ENCODE data around the gene DNAJC7.
"Not testable (repeated sequence)": the region's sequence is repeated elsewhere in the genome, so short reads cannot be mapped to it uniquely, and the experiment has no call there.

The DNAJC7 gene

DNA sequence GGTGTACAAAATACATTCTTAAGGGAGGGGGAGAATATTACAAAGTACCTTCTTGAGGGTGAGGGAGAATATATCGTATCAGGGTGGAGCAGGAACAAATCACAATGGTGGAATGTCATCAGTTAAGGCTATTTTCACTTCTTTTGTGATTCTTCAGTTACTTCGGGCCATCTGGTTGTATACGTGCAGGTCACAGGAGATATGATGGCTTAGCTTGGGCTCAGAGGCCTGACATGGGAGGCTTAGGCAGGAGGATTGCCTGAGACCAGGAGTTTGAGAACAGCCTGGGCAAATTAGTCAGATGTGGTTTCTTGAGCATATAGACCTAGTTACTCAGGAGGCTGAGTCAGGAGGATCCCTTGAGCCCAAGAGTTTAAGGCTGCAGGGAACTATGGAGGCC is 73.7 kb downstream of the DNAJC7 start:
- no peak for DNase-seq

GRCh38 chr17:41942626-41943373 is 74.4 kb downstream of the DNAJC7 start:
- DNase-seq, result no peak

GRCh38 chr17:41941168-41941567 is 76.1 kb downstream of the DNAJC7 start:
- DNase-seq, result no peak

- DNase-seq, result no peak
These were observed 77.5 kb downstream of the DNAJC7 start for GRCh38 chr17:41939693-41940090.

- DNase-seq, result no peak
These were observed 78.1 kb downstream of the DNAJC7 start for GRCh38 chr17:41939044-41939692.

DNA sequence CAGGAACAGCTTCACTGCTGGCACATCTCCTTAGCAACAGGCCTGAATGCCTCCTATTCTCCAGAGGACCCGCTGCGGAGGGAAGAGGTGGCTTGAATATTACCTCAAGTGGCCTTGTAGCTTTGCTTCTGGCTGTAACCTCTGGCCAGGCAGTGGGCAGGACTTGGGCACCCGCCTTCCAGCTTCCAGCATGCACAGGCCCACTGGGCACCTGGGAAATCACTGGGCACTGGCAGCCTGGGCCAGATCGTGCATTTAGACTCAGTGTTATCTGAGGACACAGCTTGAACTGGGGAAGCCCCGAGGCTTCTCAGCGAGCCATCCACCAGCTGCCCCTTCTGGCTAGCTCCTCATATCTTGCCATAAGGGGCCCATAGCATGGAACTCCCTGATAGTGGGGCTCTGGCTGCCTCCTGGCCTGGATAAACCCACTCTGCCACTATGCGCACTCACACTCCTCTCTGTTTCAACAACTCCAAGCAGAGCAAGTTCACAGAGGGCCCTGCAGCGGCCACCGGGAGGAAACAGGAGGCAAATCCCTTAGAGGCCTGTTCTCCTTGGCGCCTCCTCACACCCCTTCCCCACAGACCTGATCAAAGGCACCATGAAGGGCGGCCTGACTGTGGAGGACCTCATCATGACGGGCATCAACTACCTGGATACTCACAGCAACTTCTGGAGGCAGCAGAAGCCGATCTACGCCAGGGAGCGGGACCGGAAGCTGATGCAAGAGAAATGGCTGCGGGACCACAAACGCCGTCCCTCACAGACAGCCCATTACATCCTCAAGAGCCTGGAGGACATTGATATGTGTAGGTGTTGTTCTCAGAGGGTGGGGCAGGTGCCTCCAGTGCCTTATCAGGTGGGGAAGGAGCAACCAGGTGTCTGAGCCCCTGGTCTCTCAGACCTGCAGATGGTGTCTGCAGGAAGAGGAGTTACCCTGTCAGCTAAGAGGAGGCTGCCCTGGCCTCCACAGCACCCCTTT is 79.0 kb downstream of the DNAJC7 start:
- no peak for DNase-seq

DNA sequence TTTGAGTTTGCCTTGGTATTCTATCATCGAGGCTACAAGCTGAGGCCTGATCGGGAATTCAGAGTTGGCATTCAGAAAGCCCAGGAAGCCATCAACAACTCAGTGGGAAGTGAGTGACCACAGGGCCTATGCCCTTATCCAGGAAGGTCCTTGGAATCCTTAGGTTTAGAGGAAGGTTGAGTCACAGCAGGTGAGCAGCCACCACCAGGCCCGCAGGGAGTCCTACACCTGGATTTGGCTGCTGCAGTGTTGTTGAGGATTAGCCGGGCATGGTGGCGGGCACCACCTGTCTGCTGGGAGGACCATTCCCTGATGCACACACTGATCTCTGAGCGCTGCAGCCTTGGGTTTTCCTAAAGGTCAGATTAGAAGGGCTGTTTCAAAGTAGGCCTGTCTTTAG is 81.6 kb downstream of the DNAJC7 start:
- DNase-seq, result no peak

DNA sequence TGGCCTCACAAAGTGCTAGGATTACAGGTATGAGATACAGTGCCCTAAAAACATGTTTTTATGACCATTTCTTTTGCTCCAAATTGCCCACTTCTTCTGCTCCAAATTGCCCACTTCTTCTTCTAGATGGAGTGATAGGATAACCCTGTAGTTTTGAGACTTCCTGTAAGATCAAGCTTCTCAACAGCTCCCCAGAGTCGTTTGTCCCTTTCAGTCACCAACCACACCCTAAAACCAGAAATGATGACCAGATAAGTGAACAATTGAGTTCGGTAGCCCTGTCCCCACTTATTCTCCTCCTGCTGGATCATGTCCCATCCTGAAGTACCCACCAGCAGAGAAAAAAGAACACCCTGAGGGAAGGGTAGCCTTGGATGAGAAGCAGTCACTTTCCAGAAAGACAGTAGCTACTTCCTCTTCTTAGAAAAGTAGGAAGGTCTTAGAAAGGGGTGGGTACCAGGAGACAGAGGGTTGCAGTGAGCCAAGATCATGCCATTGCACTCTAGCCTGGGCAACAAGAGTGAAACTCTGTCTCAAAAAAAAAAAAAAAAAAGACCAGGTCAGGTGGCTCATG is 84.3 kb downstream of the DNAJC7 start:
- no peak for DNase-seq

DNA sequence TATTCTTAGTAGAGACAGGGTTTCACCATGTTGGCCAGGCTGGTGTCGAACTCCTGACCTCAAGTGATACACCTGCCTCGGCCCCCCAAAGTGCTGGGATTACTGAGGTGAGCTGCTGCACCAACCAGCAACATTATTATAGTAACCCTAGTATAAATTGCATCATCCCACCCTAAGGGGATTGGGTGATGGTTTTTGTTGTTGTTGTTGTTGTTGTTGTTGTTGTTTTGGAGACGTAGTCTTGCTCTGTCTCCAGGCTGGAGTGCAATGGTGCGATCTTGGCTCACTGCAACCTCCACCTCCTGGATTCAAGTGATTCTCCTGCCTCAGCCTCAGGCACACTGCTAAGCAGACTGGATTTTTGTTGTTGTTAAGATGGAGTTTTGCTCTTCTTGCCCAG is 85.5 kb downstream of the DNAJC7 start:
- not testable (repeated sequence) for DNase-seq

DNA sequence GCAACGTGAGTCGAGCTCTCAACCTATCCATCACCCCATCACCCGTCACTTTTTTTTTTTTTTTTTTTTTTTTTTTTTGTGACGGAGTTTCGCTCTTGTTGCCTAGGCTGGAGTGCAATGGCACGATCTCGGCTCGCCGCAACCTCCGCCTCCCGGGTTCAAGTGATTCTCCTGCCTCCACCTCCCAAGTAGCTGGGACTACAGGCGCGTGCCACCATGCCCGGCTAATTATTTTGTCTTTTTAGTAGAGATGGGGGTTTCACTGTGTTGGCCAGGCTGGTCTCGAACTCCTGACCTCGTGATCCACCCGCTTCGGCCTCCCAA is 86.4 kb downstream of the DNAJC7 start:
- DNase-seq, result not testable (repeated sequence)

- DNase-seq, result peak; percentile 87 to 90
These were observed 87.0 kb downstream of the DNAJC7 start, which contains the start of gene ODAD4 for GRCh38 chr17:41930009-41930832. TSS of gene ODAD4 (plus strand) at chr17:41930617. CDS start at chr17:41930724, 107 bp downstream.

DNA sequence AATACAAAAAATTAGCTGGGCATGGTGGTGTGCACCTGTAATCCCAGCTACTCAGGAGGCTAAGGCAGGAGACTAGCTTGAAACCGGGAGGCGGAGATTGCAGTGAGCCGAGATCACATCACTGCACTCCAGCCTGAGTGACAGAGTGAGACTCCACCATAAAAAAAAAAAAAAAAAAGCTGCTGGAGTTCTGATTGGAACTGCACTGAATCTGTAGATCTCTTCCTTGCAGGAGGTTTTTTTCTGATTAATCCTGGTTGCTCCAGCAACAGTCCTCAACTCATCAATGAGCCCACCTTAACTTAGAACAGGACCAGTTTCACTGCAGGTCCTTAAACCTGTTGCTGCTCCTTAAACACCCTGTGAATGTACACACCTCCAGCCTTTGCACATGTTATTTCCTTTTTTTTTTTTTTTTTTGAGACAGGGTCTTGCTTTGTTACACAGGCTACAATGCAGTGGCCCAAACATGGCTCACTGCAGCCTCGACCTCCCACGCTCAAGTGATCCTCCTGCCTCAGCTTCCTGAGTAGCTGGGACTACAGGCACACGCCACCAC is 88.5 kb downstream of the DNAJC7 start:
- DNase-seq, result no peak

Data from NCI-H1930 (cell line).